Fibroblast of skin of right quadriceps (primary cell): ENCODE results near the gene SLC22A23.
"Not testable (repeated sequence)": the region's sequence is repeated elsewhere in the genome, so short reads cannot be mapped to it uniquely, and the experiment has no call there.

Experiments
- DNase-seq: peaks from one replicate; pipeline ENCODE4 v3.0.0-alpha.2; 2013

Gene SLC22A23

DNA sequence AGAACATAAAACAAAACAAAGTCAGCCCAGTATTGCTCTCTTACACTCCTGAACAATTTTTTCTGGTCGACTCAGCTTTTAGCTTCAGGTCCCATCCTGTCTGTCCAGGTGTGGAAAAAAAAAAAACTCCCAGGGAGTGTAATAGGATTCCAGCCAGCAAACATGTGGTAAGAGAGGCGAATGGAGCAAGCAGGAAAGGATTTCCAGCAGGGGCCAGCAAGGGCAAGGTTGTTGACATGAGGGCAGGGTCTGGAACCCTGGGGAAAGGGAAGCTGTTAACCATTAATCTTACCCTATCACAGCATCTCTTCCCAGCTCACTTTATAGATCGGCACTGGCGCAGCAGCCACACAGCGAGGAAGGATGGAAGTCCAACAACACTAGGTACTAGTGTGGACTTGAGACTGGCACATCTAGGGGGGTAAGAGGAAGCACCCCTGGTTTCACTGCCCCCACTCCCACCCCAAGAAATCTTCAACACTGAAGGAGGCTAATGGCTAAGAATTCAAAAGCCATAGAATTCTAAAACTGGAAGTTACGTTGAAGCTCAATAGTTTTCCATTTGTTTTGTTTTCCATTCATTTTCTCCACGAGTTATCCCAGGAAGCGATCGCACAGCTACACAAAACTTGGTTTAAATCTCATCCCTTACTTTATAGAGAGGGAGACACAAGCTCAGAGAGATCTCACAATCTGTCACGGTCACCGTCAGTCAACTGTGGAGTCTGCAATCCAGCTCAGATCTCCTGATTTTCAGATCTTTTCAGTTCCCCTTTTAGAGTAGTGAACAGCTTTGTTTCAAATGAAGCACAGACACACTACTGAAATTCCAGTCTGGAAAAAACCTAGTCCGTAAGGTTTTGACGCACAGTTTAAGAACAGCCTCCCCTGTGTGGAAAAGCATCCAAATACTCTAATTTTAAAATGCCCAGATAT lies 53.3 kb downstream of the SLC22A23 start:
- no peak for DNase-seq

DNA sequence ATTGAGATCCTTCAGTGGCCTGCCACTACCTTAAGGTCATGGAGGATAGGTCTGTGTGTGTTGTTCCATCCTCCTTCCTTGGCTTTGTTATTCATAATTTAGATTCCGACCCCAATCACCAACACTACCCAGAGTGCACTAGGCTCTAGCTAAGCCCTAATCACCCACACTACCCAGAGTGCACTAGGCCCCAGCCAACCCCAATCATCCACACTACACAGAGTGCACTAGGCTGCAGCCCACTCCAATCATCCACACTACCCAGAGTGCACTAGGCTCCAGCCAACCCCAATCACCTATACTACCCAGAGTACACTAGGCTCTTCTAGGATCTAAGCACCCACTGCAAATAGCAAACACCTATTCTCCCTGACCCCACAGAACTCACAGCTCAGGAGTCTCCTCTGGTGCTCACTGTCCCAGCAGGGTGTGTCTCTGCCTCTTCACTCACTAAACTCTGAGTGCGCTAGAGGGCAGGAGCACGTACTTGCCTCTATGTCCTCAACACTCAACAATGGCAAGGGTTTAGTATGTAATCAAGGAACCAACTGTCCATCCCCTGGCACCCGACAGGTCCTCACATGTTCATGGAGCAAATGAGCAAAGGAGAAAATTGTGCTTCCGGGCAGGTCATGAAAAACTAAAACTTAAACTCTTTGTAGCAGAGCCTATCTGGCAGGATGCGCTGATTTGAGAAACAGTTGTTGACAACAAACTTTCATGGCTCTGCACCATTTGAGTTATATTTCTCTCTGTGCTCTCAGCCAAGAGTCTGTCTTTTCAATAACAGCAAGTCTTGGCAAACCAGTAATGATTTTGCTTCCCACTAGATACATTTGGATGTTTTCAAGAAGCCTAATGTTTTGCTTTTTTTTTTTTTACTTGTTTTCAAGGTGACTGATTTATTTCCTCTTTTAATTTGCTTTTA lies 54.3 kb downstream of the SLC22A23 start:
- DNase-seq: no peak

DNA sequence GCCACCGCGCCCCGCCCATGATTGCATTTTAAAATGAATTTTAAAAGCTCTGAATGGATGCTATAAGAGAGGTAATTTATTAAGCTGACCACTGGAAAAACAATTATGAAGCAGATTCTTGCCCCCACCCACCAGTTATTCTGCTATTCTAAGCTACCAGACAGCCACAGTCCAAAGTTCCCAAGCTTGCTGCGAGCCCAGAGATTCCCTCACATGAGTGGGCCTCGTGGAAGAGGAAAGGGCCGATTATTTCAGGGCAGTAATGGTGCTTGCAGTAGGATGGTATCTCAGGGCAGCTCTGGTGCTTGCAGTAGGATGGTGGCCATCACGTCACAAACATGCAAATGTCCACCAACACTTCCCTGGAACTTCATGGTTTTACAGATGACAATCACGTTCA lies 56.7 kb downstream of the SLC22A23 start:
- no peak for DNase-seq

DNA sequence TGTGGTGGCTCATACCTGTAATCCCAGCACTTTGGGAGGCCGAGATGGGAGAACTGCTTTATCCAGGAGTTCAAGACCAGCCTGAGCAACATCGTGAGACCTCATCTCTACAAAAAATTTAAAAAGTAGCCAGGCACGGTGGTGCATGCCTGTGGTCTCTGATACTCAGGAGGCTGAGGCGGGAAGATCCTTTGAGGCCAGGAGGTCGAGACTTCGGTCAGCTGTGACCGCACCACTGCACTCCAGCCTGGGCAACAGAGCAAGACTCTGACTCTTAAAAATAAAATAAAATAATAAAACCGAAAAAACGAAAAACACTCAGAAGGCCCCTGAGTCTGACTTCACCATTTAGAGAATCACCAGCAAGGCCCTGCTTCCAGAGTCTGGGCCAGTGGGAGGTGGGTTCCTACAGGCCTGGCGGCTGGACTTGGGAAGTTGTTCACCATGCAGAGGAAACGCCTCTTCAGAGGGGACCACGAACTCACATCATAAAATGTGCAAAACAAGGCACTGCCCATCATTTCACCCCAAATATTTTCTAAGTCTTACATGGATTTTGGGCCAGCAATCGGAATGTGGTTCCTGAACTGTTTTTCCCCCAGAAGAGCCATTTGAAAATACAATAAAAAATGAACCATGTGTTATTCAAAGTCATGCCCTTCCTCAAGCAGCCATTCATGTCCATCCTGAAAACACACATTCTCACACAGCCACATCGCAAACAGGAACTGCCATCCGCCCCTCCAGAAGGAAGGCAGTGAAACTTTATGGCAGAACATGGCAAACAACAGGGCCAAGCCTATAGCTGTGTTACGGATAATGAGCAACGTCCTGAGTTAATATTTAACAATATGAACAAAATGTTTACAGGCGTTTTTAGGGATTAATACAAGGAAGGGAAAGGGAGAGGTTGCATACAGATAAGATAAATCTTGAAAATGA lies 57.8 kb downstream of the SLC22A23 start:
- no peak for DNase-seq

DNA sequence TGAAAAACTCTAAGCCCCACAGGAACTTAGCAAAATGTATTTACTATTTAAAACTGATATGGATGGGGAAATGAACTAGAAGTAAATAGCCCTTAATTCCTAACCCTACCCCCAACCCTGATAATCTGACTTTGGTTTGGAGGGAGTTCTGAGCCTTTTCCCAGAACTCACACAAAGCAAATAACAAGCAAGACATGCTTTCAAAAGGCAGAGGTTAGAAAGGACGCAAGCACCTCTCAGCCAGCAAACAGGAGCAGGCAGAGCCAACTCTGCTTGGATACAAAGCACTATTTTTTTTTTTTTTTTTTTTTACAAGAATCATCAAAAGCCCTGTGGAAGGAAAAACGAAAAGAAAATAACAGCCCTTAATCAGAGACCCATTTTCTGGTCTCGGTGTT lies 58.7 kb downstream of the SLC22A23 start:
- no peak for DNase-seq

DNA sequence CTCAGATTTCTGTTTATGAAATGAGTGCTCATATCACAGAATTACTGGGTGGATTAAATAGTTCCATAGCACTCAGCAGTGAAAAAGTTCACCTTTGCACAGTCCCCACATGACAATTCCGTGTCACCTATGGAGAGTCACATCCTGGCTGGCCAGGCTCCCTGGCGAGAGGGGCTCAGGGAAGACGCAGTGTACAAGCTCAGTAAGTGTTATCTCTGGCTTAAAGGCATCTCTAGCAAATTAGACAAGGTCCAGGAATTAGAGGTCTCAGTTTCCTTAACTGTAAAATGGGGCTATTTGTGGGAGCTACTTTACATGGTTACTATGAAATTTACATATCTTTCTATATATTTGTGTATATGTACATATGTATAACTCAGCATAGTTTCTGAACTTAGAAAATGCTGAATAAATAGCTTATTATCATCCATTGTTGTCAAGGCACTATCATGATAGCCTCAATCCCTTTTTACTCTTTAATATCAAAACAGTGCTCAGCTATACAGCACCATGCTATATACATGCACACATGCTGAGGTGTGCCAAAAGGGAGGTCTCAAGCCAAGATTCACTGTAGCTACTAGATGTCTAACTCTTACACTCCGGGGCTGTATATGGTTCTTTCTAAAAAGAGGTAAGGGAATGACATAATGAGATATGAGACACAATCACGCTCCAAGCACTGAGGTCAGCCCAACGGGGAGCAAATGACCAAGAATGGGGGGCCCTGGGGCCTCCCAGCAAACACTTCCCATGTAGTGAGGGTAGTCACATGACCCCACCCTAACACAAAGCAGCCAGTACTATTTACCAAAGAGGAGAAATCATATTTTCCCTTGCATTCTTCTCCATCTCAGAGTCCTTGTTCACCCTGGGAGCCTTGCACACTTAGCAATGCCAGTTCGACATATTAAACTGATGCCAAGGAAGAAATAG lies 59.4 kb downstream of the SLC22A23 start:
- DNase-seq: no peak

DNA sequence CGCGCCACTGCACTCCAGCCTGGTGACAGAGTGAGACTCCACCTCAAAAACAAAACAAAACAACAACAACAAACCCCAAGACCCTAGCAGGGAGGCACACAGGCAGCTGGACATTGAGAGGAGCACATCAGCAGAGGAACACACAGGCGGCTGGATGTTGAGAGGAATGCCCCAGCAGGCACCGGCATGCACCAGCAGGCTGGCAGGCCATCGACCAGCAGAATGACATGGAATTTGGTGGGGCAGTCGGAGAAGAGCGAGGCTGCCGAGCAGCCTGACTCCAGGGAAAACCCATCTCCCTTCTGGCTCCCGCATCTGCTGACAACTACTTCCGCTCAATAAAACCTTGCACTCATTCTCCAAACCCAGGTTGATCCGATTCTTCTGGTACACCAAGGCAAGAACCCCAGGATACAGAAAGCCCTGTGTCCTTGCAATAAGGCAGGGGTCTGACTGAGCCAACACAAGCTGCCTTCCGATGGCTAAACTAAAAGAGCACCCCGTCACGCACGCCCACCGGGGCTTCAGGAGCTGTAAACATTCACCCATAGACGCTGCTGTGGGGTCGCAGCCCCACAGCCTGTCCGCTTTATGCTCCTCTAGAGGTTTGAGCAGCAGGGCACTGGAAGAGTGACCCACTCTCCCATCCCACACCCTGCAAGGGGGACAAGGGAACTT lies 60.2 kb downstream of the SLC22A23 start:
- no peak for DNase-seq

DNA sequence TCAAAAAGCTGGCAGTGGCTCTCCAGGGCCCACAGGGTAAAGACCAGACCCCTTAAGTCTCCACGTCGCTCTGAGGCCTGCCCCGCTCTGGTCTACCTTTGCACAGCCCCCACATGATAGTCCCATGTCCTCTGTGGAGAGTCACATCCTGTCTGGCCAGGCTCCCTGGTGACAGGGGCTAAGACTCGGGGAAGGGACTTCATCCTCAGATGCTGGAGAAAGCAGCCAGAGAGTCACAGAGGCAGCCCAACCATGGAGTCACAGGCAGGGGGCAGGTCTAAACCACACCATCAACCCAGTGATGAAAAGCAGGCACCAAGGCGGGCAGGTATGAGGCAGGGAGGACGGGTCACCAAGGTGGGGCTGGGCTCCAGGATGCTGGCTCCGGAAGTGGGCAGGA lies 62.2 kb downstream of the SLC22A23 start:
- DNase-seq: no peak

DNA sequence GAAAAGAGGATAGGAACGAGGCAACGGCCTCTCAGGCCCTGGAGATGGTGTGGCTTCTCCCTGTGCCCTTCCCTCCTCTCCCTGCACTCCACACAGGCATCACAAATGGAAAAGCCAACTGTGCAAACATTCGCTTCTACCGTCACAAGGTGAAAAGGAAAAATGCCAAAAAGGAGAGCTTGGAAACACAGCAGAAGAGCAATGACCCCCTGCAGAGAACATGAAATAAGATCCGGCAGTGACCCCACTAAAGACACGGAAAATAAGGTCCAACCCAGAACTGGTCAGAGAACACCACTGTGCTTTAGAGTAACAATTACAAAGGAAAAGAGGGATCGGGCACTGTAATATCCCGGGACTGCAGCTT lies 63.0 kb downstream of the SLC22A23 start:
- no peak for DNase-seq

DNA sequence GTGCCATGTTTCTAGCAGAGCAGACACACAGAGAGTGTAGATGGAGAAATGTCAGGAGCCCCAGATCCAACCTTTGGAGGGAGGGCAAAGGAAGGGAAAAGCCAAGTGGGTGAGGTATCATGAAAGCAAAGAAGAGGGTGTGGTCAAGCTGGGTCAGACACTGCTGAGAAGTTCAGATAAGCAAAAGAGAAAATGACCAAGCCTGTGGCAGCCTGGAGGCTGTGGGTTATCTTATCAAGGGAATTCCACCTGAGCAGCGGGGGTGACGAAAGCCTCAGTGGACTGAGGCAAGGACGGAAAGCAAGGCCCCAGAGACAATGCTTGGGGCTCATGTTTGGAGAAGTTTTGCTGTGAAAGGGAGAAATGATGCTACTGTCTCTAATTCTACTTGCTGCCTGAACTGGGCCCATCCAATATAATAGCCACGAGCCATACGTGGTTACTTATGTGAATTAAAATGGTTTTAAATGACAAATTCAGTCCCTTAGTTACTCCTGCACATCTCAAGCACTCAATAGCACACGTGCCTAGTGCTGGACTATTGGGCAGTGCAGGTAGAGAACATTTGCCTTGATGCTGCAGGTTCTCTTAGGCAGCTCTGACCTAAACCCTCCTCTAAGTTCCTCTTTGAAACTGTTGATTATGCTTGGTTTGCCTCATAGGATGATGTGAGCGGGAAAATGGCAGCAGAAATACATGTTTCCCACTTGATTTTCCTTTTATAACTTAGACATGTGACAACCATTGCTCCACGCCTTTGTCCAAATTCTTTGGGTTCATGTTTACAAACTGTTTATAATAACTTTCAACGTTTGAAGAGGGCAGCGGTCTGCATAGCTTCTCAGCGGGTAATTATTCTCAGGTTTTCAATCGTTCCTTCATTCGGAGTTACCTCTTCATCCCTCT lies 63.7 kb downstream of the SLC22A23 start:
- DNase-seq: no peak

DNA sequence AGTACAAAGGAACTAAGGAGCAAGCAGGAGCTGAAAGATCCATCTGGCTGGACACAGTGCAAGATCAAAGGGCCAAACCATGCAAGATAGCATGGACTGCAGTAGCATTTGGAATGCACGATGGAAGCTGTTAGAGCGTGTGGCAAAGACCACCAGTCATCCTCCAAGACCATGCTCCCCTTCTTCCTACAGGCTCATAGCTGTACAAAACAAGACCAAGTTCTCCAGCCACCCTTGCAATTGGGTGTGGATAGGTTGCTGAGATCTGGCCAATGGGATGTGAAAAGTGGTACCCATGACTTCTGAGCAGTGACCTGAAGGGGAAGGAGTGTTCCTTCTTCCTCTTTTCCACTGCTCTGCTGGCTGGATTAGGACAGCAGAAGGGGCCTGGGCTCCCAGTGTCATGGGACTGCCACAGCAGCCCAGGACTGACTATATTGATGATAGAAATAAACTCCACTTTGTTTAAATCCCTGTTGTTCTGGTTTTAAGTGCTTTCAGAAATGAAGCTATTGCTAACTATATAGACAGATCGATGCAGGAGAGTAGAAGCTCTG lies 64.9 kb downstream of the SLC22A23 start:
- DNase-seq: no peak

DNA sequence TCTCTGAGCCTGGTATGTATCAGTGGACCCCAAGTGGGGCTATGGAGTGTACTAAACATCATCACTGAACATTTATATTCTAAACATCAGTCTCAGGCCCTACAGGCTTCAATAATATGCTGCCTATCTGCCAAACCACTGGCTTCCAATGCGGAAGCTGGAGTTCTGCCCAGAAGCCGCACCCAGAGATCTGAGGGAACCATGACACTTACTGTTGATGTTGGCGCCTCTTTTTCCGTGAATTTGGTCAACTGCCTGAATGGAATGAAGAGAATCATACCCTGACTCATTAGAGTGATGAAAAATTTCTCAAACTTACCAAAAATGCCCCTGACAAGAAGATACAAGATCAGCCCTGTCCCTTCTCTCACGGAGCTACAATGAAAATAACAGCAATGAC lies 66.2 kb downstream of the SLC22A23 start:
- peak; percentile 92 for DNase-seq

DNA sequence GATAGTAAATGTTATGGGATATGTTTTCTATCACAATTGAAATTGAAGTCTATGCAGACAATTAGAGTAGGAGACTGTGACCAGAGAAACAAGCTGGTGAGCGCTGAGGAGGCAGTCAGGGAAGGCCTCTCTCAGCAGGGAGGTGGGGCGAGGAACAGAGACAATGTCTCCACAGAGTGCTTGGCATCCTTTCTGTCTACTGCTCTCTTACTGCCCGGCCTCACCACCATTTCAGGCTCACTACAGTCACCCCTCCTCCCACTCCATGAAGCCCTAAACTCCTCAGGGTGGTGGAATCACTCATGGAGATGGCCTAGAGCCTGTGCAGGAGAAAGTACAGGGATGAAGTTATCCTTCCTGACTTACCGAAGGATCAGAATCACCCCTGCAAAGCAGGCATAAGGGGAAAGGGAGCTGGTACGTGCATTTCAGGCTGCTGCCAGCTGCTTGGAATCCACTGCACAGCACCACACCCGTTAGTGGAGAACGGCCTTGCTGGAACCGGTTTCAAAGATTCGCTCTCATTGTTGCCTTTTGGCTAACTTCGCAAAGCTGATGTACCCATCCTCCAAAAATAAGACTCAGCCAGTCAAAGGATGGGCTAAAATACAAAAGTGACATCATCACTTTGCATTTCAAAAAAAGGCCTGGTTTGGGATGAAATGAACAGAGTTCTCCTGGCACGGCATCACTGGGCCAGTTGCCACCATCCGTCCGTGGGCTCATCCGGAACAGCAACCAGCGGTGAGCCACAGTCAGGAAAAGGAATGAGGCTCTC lies 67.3 kb downstream of the SLC22A23 start:
- peak; percentile 72 for DNase-seq

DNA sequence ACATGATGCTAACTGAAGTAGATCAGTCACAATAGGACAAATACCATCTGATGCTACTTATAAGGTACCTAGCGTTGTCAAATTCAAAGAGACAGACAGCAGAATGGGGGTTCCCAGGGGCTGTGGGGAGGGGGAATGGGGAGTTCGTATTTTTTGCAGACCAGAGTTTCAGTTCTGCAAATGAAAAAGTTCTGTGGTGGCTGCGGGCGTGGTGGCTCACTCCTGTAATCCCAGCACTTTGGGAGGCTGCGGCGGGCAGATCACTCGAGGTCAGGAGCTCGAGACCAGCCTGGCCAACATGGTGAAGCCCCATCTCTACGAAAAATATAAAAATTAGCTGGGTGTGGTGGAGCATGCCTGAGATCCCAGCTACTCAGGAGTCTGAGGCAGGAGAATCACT lies 68.1 kb downstream of the SLC22A23 start:
- DNase-seq: no peak

DNA sequence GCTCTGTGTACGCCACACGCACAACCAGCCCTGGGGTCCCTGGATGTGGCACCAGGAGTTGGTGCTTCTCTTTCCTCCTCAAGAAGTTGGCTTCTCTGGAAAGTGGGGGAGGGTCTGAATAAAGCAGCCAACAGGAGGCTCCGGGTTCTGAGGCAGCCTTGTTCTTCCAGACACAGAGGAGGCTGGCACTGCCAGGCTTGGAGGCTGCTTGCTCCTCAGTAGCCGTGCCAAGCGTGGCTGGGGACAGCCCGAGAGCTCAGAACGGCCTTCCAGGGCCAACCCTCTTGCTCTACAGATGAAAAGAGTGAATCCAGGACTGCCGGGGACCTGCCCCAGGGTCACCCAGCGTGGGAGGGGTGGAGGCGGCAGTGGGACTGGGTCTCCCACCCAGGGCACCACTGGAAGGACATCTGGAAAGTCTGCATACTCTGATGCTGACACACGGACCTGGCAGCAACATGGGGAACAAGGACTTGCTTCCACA lies 70.4 kb downstream of the SLC22A23 start:
- DNase-seq: no peak

DNA sequence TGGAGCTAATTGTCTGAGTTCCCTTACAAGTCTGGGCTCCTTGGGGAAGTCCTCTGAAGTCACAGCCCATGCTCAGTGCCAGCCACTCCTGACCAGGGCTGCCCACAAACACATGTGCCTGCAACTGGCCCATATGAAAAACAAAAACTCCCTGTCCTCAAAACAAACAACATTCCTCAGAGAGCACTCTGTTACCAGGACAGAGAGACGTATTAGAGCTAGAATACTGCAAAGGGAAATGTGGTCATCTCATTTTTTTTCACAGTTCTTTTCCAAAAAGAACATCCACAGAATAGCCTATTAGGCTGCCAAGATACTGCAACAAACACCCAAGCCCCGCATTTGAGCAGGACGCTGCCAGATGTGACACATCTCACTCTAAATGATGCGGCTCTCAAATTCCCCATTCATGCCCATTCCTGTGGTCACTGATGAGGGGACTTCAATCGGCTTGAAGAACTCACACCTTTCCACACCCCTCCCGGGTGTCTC lies 71.1 kb downstream of the SLC22A23 start:
- no peak for DNase-seq

DNA sequence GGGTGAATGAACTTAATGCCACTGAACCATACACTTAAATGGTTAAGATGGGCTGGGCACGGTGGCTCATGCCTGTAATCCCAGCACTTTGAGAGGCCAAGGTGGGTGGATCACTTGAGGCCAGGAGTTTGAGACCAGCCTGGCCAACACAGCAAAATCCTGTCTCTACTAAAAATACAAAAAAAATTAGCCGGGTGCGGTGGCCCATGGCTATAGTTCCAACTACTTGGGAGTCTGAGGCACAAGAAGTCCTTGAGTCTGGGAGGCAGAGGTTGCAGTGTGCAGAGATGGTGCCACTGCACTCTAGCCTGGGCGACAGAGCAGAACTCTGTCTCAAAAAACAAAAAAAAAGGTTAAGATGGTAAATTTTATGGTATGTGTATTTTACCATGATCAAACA lies 71.7 kb downstream of the SLC22A23 start:
- DNase-seq: not testable (repeated sequence)
